ENCODE measurements around the gene LLCFC1.
"Not testable (repeated sequence)": the region's sequence is repeated elsewhere in the genome, so short reads cannot be mapped to it uniquely, and the experiment has no call there.

Gene LLCFC1

GRCh38 chr7:142974626-142975025 lies 35.3 kb downstream of the LLCFC1 start:
- H3K27me3 ChIP-seq = no peaks in the 10 kb centered on the region
- no peak overlapping the region for H3K4me3 ChIP-seq
- no peak for TF ChIP-seq Cebpa-rat (IDR thresholded peaks at IDR 0.05)
- H3K9ac ChIP-seq = no peak overlapping the region
- peaks cover 17 to 38% (median 28%) of the 10 kb centered on the region in 11 experiments; a peak in 21 of 22 replicates for H3K9me3 ChIP-seq (replicated peaks in 1 of 11)
- H4K20me1 ChIP-seq = no peaks in the 10 kb centered on the region
- H3K27ac ChIP-seq = no peak overlapping the region
- no peaks in the 10 kb centered on the region for H3K36me3 ChIP-seq
- H3K4me1 ChIP-seq = peaks cover 0 to 2% (median 0%) of the 10 kb centered on the region in 10 experiments; a peak in 5 of 20 replicates
- H3K4me2 ChIP-seq = no peak overlapping the region

GRCh38 chr7:142978402-142978801 lies 39.1 kb downstream of the LLCFC1 start:
- not testable (repeated sequence) for H3K36me3 ChIP-seq, H4K20me1 ChIP-seq, H3K27ac ChIP-seq, H3K4me3 ChIP-seq, H3K4me1 ChIP-seq, H3K4me2 ChIP-seq, H3K9ac ChIP-seq, H3K27me3 ChIP-seq
- H3K9me3 ChIP-seq (replicated peaks in 1 of 11) = peaks cover 34 to 54% (median 42%) of the 10 kb centered on the region in 11 experiments

GRCh38 chr7:142983825-142984224 lies 44.5 kb downstream of the LLCFC1 start:
- Histone ChIP-seq H3K4me2 (no peak overlapping the region), H3K4me3 (no peak overlapping the region), H3K9me3 (replicated peaks in 1 of 11) (peaks cover 21 to 51% (median 32%) of the 10 kb centered on the region in 11 experiments), H4K20me1 (no peaks in the 10 kb centered on the region), H3K9ac (no peak overlapping the region), H3K4me1 (no peaks in the 10 kb centered on the region), H3K27ac (no peak overlapping the region), H3K36me3 (no peaks in the 10 kb centered on the region), H3K27me3 (no peaks in the 10 kb centered on the region)
- no peak for TF ChIP-seq Cebpa-rat (IDR thresholded peaks at IDR 0.05)

- no peak overlapping the region for H3K27ac ChIP-seq
- H3K36me3 ChIP-seq = no peaks in the 10 kb centered on the region
- peaks cover 17 to 46% (median 29%) of the 10 kb centered on the region in 11 experiments for H3K9me3 ChIP-seq (replicated peaks in 1 of 11)
- H3K4me1 ChIP-seq = no peaks in the 10 kb centered on the region
- no peaks in the 10 kb centered on the region for H3K27me3 ChIP-seq
- no peak overlapping the region for H3K9ac ChIP-seq
- no peak overlapping the region for H3K4me3 ChIP-seq
- no peaks in the 10 kb centered on the region for H4K20me1 ChIP-seq
- H3K4me2 ChIP-seq = no peak overlapping the region
- no peak for TF ChIP-seq Cebpa-rat (IDR thresholded peaks at IDR 0.05)
These were observed 45.0 kb downstream of the LLCFC1 start for GRCh38 chr7:142984297-142984696.

All from BLaER1 treated with 17β-estradiol and CSF1 and Interleukin-3, amounts not matched to agents 10 nM and 100 nM (cell line).